Transverse colon (tissue), 4 donors: ENCODE measurements around the gene FRMPD4.

Experiments
- EP300 ChIP-seq: sonication (generic); formaldehyde crosslinking; IDR thresholded peaks from one replicate; pipeline ENCODE4 v1.6.1; 2017; ENCODE audit warnings: antibody characterized with exemption, low read depth
- POLR2A ChIP-seq: fragments of 450-650 bp; IDR thresholded peaks from one replicate; pipeline ENCODE4 v1.6.1; 2016; ENCODE audit warnings: antibody characterized with exemption, mild to moderate bottlenecking, moderate library complexity
- POLR2AphosphoS5 ChIP-seq, 3 donors: sonication (generic); formaldehyde crosslinking; IDR thresholded peaks; one replicate each; pipeline ENCODE4 v1.6.1; 2016; ENCODE audit warnings: antibody characterized with exemption in 3 of 3
- TF ChIP-seq, protein P1 (sequence below), 5 experiments: fragments of 200-600 bp in 3 of 5; fragments of 450-650 bp in 2 of 5; sonication (generic) in 3 of 5; IDR thresholded peaks; 1 replicate in 2 of 5; 2 replicates in 3 of 5; pipeline ENCODE4 v1.5.1; 2016 to 2017; ENCODE audit warnings: antibody characterized with exemption in 5 of 5, inconsistent platforms in 3 of 5, mild to moderate bottlenecking in 2 of 5, moderate library complexity in 1 of 5

DNA sequence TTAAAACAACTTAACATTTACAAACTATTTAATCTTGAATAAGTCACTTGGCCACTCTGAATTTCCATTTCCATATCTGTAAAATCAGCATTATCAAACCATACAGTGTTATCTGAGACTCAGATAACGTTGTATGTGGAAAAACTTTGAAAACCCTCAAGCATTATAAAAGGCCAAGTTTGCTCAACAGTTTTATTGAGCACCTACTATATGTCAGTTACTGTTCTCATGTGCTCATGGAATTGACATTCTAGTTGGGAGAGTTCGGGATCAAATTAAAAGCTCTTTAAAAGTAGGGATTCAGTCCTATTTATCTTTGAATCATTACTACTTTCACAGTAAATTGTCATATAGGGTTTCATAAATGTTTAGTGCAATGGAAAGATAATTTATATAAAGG, 97.9 kb downstream of the FRMPD4 start:
- TF ChIP-seq, protein P1, sequence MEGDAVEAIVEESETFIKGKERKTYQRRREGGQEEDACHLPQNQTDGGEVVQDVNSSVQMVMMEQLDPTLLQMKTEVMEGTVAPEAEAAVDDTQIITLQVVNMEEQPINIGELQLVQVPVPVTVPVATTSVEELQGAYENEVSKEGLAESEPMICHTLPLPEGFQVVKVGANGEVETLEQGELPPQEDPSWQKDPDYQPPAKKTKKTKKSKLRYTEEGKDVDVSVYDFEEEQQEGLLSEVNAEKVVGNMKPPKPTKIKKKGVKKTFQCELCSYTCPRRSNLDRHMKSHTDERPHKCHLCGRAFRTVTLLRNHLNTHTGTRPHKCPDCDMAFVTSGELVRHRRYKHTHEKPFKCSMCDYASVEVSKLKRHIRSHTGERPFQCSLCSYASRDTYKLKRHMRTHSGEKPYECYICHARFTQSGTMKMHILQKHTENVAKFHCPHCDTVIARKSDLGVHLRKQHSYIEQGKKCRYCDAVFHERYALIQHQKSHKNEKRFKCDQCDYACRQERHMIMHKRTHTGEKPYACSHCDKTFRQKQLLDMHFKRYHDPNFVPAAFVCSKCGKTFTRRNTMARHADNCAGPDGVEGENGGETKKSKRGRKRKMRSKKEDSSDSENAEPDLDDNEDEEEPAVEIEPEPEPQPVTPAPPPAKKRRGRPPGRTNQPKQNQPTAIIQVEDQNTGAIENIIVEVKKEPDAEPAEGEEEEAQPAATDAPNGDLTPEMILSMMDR (IDR thresholded peaks at IDR 0.05) = no peak
- TF ChIP-seq POLR2A (no peak), EP300 (no peak), POLR2AphosphoS5 (IDR thresholded peaks at IDR 0.05) (no peak)
